Neutrophil (primary cell): ENCODE data around the gene SCAI.
"Not testable (repeated sequence)": the region's sequence is repeated elsewhere in the genome, so short reads cannot be mapped to it uniquely, and the experiment has no call there.

Experiments
- H3K27ac ChIP-seq: fragments of 200-600 bp; sonication (generic); 2 replicates; pipeline ENCODE4 v1.5.1; 2016; ENCODE audit warnings: mild to moderate bottlenecking, moderate library complexity
- H3K27me3 ChIP-seq: fragments of 200-600 bp; sonication (generic); 2 replicates; pipeline ENCODE4 v1.6.0; 2016; ENCODE audit warnings: mild to moderate bottlenecking
- H3K36me3 ChIP-seq: fragments of 200-600 bp; sonication (generic); 2 replicates; pipeline ENCODE4 v1.5.1; 2017
- H3K4me1 ChIP-seq, 2 experiments: fragments of 200-600 bp in 1 of 2; sonication (generic) in 1 of 2; 1 replicate in 1 of 2; 2 replicates in 1 of 2; pipeline versions ENCODE4 v1.5.1 to v1.6.1; 2013 to 2016; ENCODE audit warnings: low read depth in 1 of 2, low read length in 1 of 2, mild to moderate bottlenecking in 1 of 2, moderate library complexity in 1 of 2; ENCODE audit not compliant: control insufficient read depth in 1 of 2, insufficient read depth in 1 of 2
- H3K4me3 ChIP-seq, 2 experiments: fragments of 200-600 bp in 1 of 2; sonication (generic) in 1 of 2; 1 replicate in 1 of 2; 2 replicates in 1 of 2; pipeline ENCODE4 v1.5.1; 2013 to 2016; ENCODE audit warnings: low read depth in 1 of 2, low read length in 1 of 2, mild to moderate bottlenecking in 1 of 2, moderate library complexity in 1 of 2
- H3K9me3 ChIP-seq: fragments of 200-600 bp; sonication (generic); 2 replicates; pipeline ENCODE4 v1.5.1; 2016
- CTCF ChIP-seq: fragments of 200-600 bp; sonication (generic); IDR thresholded peaks from 2 replicates; pipeline ENCODE4 v1.5.1; 2016; ENCODE audit warnings: antibody characterized with exemption

SCAI gene

GRCh38 chr9:125038166-125038565, 105.2 kb downstream of the SCAI start:
- Histone ChIP-seq H3K36me3 (no peaks in the 10 kb centered on the region), H3K9me3 (no peaks in the 10 kb centered on the region), H3K27ac (no peak overlapping the region), H3K27me3 (no peaks in the 10 kb centered on the region), H3K4me1 (no peaks in the 10 kb centered on the region), H3K4me3 (no peak overlapping the region)
- TF ChIP-seq CTCF = no peak

- no peak overlapping the region for H3K27ac ChIP-seq
- no peak for TF ChIP-seq CTCF
Measured at GRCh38 chr9:125028041-125028440, 115.3 kb downstream of the SCAI start.

GRCh38 chr9:125024917-125025316, 118.4 kb downstream of the SCAI start:
- no peaks in the 10 kb centered on the region for H3K4me1 ChIP-seq
- no peaks in the 10 kb centered on the region for H3K9me3 ChIP-seq
- TF ChIP-seq CTCF = no peak
- H3K4me3 ChIP-seq = no peak overlapping the region
- H3K36me3 ChIP-seq = no peaks in the 10 kb centered on the region
- no peak overlapping the region for H3K27ac ChIP-seq
- H3K27me3 ChIP-seq = no peaks in the 10 kb centered on the region

More at GRCh38 chr9:125028041-125028440, 115.3 kb downstream of the SCAI start:
- no peaks in the 10 kb centered on the region for H3K27me3 ChIP-seq
- H3K36me3 ChIP-seq = no peaks in the 10 kb centered on the region
- H3K9me3 ChIP-seq = no peaks in the 10 kb centered on the region
- H3K4me3 ChIP-seq = no peak overlapping the region
- H3K4me1 ChIP-seq = no peaks in the 10 kb centered on the region

GRCh38 chr9:125021069-125021468, 122.3 kb downstream of the SCAI start:
- no peaks in the 10 kb centered on the region for H3K27me3 ChIP-seq

GRCh38 chr9:125015655-125016054, 127.7 kb downstream of the SCAI start:
- H3K27me3 ChIP-seq, H3K4me1 ChIP-seq, H3K36me3 ChIP-seq, H3K9me3 ChIP-seq, H3K27ac ChIP-seq, H3K4me3 ChIP-seq: not testable (repeated sequence)

More at GRCh38 chr9:125021069-125021468, 122.3 kb downstream of the SCAI start:
- no peaks in the 10 kb centered on the region for H3K4me1 ChIP-seq
- no peak overlapping the region for H3K4me3 ChIP-seq
- no peaks in the 10 kb centered on the region for H3K9me3 ChIP-seq
- TF ChIP-seq CTCF = no peak
- no peak overlapping the region for H3K27ac ChIP-seq
- H3K36me3 ChIP-seq = no peaks in the 10 kb centered on the region

- H3K9me3 ChIP-seq, H3K36me3 ChIP-seq, H3K27ac ChIP-seq, H3K27me3 ChIP-seq, H3K4me3 ChIP-seq, H3K4me1 ChIP-seq: not testable (repeated sequence)
Measured at GRCh38 chr9:125012013-125012412, 131.3 kb downstream of the SCAI start.

- Histone ChIP-seq H3K9me3 (no peaks in the 10 kb centered on the region), H3K36me3 (no peaks in the 10 kb centered on the region), H3K4me1 (no peaks in the 10 kb centered on the region), H3K4me3 (no peak overlapping the region), H3K27ac (no peak overlapping the region), H3K27me3 (no peaks in the 10 kb centered on the region)
- TF ChIP-seq CTCF = no peak
Measured at GRCh38 chr9:125008599-125008998, 134.7 kb downstream of the SCAI start.
